Measurements from ENCODE around the gene IL1RAPL1.

DNA sequence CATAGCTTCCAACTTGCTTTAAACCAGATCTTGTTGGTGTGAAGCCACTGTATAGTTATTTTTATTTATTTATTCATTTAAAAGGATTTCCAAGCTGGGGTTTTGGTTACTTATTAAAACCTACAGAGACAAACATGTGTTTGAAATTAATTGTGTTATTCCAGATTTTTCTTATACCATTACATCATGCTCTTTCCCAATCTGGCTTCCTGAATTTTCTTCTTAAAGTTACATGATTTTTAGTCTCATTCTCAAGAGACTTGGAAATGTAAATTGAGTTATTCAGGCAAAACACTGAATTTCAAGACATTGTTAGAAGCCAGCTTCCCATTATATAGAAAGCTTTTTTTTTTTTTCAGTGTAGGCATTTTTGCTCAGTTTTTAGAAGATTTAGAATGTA, 381.9 kb downstream of the IL1RAPL1 start:
- no peak for TF ChIP-seq TAF1 (IDR thresholded peaks at IDR 0.05; ENCODE audit: borderline replicate concordance, insufficient read depth, low read length)
- no peak for TF ChIP-seq POLR2AphosphoS5 (IDR thresholded peaks at IDR 0.05; ENCODE audit: low read depth, low read length)
- TF ChIP-seq SIN3A (IDR thresholded peaks at IDR 0.05; ENCODE audit: borderline replicate concordance, insufficient read depth, low read length), result no peak
- TF ChIP-seq, protein P1, sequence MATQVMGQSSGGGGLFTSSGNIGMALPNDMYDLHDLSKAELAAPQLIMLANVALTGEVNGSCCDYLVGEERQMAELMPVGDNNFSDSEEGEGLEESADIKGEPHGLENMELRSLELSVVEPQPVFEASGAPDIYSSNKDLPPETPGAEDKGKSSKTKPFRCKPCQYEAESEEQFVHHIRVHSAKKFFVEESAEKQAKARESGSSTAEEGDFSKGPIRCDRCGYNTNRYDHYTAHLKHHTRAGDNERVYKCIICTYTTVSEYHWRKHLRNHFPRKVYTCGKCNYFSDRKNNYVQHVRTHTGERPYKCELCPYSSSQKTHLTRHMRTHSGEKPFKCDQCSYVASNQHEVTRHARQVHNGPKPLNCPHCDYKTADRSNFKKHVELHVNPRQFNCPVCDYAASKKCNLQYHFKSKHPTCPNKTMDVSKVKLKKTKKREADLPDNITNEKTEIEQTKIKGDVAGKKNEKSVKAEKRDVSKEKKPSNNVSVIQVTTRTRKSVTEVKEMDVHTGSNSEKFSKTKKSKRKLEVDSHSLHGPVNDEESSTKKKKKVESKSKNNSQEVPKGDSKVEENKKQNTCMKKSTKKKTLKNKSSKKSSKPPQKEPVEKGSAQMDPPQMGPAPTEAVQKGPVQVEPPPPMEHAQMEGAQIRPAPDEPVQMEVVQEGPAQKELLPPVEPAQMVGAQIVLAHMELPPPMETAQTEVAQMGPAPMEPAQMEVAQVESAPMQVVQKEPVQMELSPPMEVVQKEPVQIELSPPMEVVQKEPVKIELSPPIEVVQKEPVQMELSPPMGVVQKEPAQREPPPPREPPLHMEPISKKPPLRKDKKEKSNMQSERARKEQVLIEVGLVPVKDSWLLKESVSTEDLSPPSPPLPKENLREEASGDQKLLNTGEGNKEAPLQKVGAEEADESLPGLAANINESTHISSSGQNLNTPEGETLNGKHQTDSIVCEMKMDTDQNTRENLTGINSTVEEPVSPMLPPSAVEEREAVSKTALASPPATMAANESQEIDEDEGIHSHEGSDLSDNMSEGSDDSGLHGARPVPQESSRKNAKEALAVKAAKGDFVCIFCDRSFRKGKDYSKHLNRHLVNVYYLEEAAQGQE (IDR thresholded peaks at IDR 0.05; ENCODE audit: insufficient read depth in 1 of 2, low read depth in 2 of 2, low read length in 2 of 2), result no peak
- no peak for TF ChIP-seq FOXP2 (optimal IDR thresholded peaks at IDR 0.05; ENCODE audit: borderline replicate concordance, extremely low read depth, extremely low read length, insufficient read depth)

All from PFSK-1 (cell line).